GM12878 (cell line): ENCODE results near the gene CIRBP. TPM values are rescaled to one million over a fixed set of nuclear protein-coding genes. Genes with fewer than 3 reads are reported as not detected.

Source experiments
- ATAC-seq: fragments of 200-7000 bp; cut with Tn5 transposase; 3 replicates; pipeline ENCODE4 v1.9.1; 2020; ENCODE audit warnings: mild to moderate bottlenecking, moderate library complexity
- BruUV-seq: library from RNA; stranded (reverse); fragments of 400-500 nt; replicated peaks from 2 replicates; lab custom pipeline; 2021; lab: Mats Ljungman, UMichigan
- CTCF ChIA-PET: fragments of 300-600 bp; sonication (Branson Sonifier 250); formaldehyde crosslinking; extraction: SDS; loops from one replicate; lab custom pipeline; 2021; ENCODE audit warnings: inconsistent platforms; lab: Yijun Ruan, JAX
- POLR2A ChIA-PET: fragments of 350-600 bp; formaldehyde crosslinking; extraction: SDS; loops from one replicate; lab custom pipeline; 2021; ENCODE audit warnings: inconsistent platforms; lab: Charles Lee
- RAD21 ChIA-PET: fragments of 300-600 bp; sonication (Branson Sonifier 250); formaldehyde crosslinking; loops from one replicate; lab custom pipeline; 2023; ENCODE audit warnings: antibody characterized with exemption; ENCODE audit not compliant: unreplicated experiment; lab: Charles Lee
- SMC1A ChIA-PET: fragments of 300-600 bp; sonication (Branson Sonifier 250); formaldehyde crosslinking; loops from one replicate; lab custom pipeline; 2023; ENCODE audit not compliant: unreplicated experiment, uncharacterized antibody; lab: Charles Lee
- DNase-seq: peaks from one replicate; pipeline ENCODE4 v3.0.0-alpha.2; 2011; ENCODE audit warnings: low read depth, low spot score
- FAIRE-seq: peaks from 3 replicates; lab custom pipeline; 2011; peaks lifted over from hg19 to GRCh38; lab: Jason Lieb, UNC
- H2AFZ ChIP-seq: 2 replicates; pipeline ENCODE4 v1.6.0; 2011; ENCODE audit warnings: low read depth, low read length, control low read depth; ENCODE audit not compliant: control insufficient read depth
- H3K27ac ChIP-seq: 2 replicates; pipeline ENCODE4 v1.5.1; 2011; ENCODE audit warnings: control low read depth; ENCODE audit not compliant: control insufficient read depth, insufficient read depth
- H3K27me3 ChIP-seq, 2 experiments: replicated peaks in 1 of 2; 2 replicates each; pipeline versions ENCODE4 v1.6.0 to v1.6.1; 2011; ENCODE audit warnings: low read length in 1 of 2; ENCODE audit not compliant: control insufficient read depth in 2 of 2, insufficient read depth in 2 of 2
- H3K36me3 ChIP-seq, 2 experiments: 2 replicates each; pipeline ENCODE4 v1.5.1; 2011; ENCODE audit warnings: low read length in 1 of 2; ENCODE audit not compliant: control insufficient read depth in 2 of 2, insufficient read depth in 2 of 2
- H3K4me1 ChIP-seq: 2 replicates; pipeline ENCODE4 v1.6.1; 2011; ENCODE audit warnings: mild to moderate bottlenecking, low read length, moderate library complexity, mixed read lengths; ENCODE audit not compliant: control insufficient read depth, insufficient read depth
- H3K4me2 ChIP-seq: 2 replicates; pipeline ENCODE4 v1.6.0; 2011; ENCODE audit warnings: control low read depth; ENCODE audit not compliant: control insufficient read depth, insufficient read depth
- H3K4me3 ChIP-seq: fragments of 200-600 bp; sonication (generic); 2 replicates; pipeline ENCODE4 v1.5.1; 2016
- H3K79me2 ChIP-seq: 2 replicates; pipeline ENCODE4 v1.6.0; 2011; ENCODE audit warnings: low read length; ENCODE audit not compliant: control insufficient read depth, insufficient read depth
- H3K9ac ChIP-seq: 2 replicates; pipeline ENCODE4 v1.8.0; 2011; ENCODE audit warnings: low read length, control low read depth, mixed read lengths; ENCODE audit not compliant: control insufficient read depth, insufficient read depth
- H3K9me3 ChIP-seq: replicated peaks from 3 replicates; pipeline ENCODE4 v1.5.1; 2011; ENCODE audit warnings: mild to moderate bottlenecking, low read length; ENCODE audit not compliant: control insufficient read depth, insufficient read depth
- H4K20me1 ChIP-seq: 2 replicates; pipeline ENCODE4 v1.6.0; 2011; ENCODE audit not compliant: control insufficient read depth, insufficient read depth
- BCL3 ChIP-seq: IDR thresholded peaks from 2 replicates; pipeline ENCODE4 v1.6.1; 2011; ENCODE audit warnings: borderline replicate concordance, low read depth, mild to moderate bottlenecking, moderate library complexity, low read length; ENCODE audit not compliant: insufficient read depth, poor library complexity, severe bottlenecking
- WGBS: methylation state at CpG from one replicate; pipeline ENCODE4 v1.1.6; 2016; ENCODE audit warnings: low lambda C conversion rate; ENCODE audit not compliant: insufficient replicate concordance, insufficient coverage; ENCODE audit errors: missing lambda C conversion rate; 5-methylcytosine and 5-hydroxymethylcytosine counted together
- in situ Hi-C: fragments of 300-500 bp; cut with MboI; formaldehyde crosslinking; loops from 9 replicates; pipeline ENCODE4 v1.14.3; 2018; ENCODE audit warnings: mixed read lengths
- intact Hi-C: fragments of 100-400 bp; cut with micrococcal nuclease; formaldehyde crosslinking; loops from one replicate; pipeline ENCODE4 v1.14.2; 2022; ENCODE audit not compliant: unreplicated experiment
- polyA plus RNA-seq, 11 experiments: library from polyadenylated mRNA; depleted of rRNA in 4 of 11; unstranded in 6 of 11; stranded (reverse) in 5 of 11; fragments of >200 nt; fragmentation: Nextera tagmentation in 4 of 11; fragmentation: Illumina TruSeq in 1 of 11; extraction: Ambion mirVana in 4 of 11; extraction: Trizol in 1 of 11; gene quantifications; 1 replicate in 1 of 11; 2 replicates in 10 of 11; pipeline versions ENCODE4 v1.2.1 to v1.2.3, GENCODE V29; 2011 to 2016; ENCODE audit warnings: inconsistent platforms in 2 of 11, missing spikeins in 2 of 11, low read depth in 1 of 11
- total RNA-seq, 4 experiments: library from RNA; depleted of rRNA in 3 of 4; stranded (reverse); fragments of >200 nt in 3 of 4; fragmentation: Illumina TruSeq in 1 of 4; extraction: Trizol in 1 of 4; gene quantifications; 2 replicates each; pipeline versions ENCODE4 v1.2.1 to v1.2.3, GENCODE V29; 2013 to 2021

Gene CIRBP
- total and polyA plus RNA-seq, 10 of the 15 experiments (the other 5 are each of a cell fraction or from before 2014, with no cell fraction given), result 27.6 to 335 (median 229) TPM

DNA sequence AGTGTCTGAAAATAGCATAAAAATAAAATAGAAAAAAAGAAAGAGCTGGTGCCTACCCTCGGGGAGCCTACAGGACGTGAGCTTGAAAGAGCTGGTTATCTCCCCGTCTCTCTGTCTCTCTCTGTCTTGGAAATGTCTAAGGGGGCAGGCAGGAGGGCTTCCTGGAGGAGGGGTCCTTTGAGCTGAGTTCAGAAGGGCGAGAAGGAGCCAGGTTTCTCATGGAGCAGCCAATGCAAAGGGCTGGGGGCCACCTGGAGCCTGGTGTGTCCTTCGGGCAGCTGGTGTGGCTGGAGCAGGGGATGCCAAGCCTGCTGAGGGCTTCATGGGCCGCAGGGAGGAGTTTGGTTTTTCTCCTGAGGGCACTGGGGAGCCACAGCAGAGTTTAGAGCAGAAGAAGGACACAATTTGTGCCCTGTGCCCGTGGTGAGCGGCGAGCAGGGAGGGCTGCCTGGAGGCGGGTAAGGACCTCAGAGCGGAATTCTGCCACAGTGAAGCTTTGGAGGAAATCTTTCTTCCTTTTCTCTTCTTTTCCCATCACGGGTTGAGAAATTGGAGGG, 55.2 kb downstream of the CIRBP start:
- Histone ChIP-seq H3K9me3 (no peaks in the 10 kb centered on the region), H3K4me1 (no peaks in the 10 kb centered on the region), H3K4me3 (no peak overlapping the region), H4K20me1 (no peaks in the 10 kb centered on the region), H3K36me3 (no peaks in the 10 kb centered on the region), H3K27me3 (peaks cover 6 to 10% of the 10 kb centered on the region in 2 experiments; a peak in 3 of 4 replicates), H3K27ac (no peak overlapping the region), H2AFZ (no peak overlapping the region), H3K79me2 (no peaks in the 10 kb centered on the region), H3K4me2 (no peak overlapping the region), H3K9ac (no peak overlapping the region)
- in situ Hi-C loops (no loop called here), intact Hi-C loops (no loop called here)
- TF ChIP-seq BCL3, result no peak
- no peak for FAIRE-seq
- RAD21 ChIA-PET, result no interaction called here
- no peak for ATAC-seq
- DNase-seq, result no peak
- CTCF ChIA-PET, result no interaction called here
- BruUV-seq, result no TSS peak
- SMC1A ChIA-PET, result no interaction called here
- 33% methylated on average over 12 of the region's 12 CpGs for WGBS
- POLR2A ChIA-PET, result interaction anchor here (0.5 kb wide), 1 partner anchor 514 kb away, joined by 4 read pairs; no protein-coding TSS in a partner anchor

Other genes starting within 250 kb of the CIRBP start
Only the 7 nearest of the 23 such genes appear.
- gene SBNO2, start 95.1 kb upstream of the CIRBP start, total RNA-seq (2014; rRNA removed), result 13.8 and 15.8 TPM in 2 replicates
- 4.8 and 5.6 TPM in 2 replicates for gene SBNO2, start 95.1 kb upstream of the CIRBP start, total RNA-seq (2014; rRNA removed; fragmentation: Illumina TruSeq; extraction: Trizol)
- gene SBNO2, start 95.1 kb upstream of the CIRBP start, total RNA-seq (2021), result 38.5 and 44.6 TPM in 2 replicates
- gene SBNO2, start 95.1 kb upstream of the CIRBP start, polyA plus RNA-seq (2011; rRNA removed), result 2.7 and 7.2 TPM in 2 replicates
- 2.2 and 5.0 TPM in 2 replicates for gene SBNO2, start 95.1 kb upstream of the CIRBP start, polyA plus RNA-seq (2014; fragmentation: Illumina TruSeq; extraction: Trizol)
- under 1 TPM; 0.08 to 0.15 TPM for gene SBNO2, start 95.1 kb upstream of the CIRBP start, polyA plus RNA-seq (2014; fragmentation: Nextera tagmentation; extraction: Ambion mirVana)
- 21.8 and 26.0 TPM in 2 replicates for gene SBNO2, start 95.1 kb upstream of the CIRBP start, polyA plus RNA-seq (2014; rRNA removed)
- gene SBNO2, start 95.1 kb upstream of the CIRBP start, polyA plus RNA-seq (2016; fragmentation: Nextera tagmentation; extraction: Ambion mirVana), result 1 to 10 TPM; 4.2 to 5.9 TPM
- gene STK11, start 63.6 kb upstream of the CIRBP start, total RNA-seq (2014; rRNA removed), result 62.0 and 65.7 TPM in 2 replicates
- 30.7 and 34.3 TPM in 2 replicates for gene STK11, start 63.6 kb upstream of the CIRBP start, total RNA-seq (2014; rRNA removed; fragmentation: Illumina TruSeq; extraction: Trizol)
- gene STK11, start 63.6 kb upstream of the CIRBP start, total RNA-seq (2021), result 64.6 and 71.0 TPM in 2 replicates
- 30.2 and 31.3 TPM in 2 replicates for gene STK11, start 63.6 kb upstream of the CIRBP start, polyA plus RNA-seq (2011; rRNA removed)
- gene STK11, start 63.6 kb upstream of the CIRBP start, polyA plus RNA-seq (2014; fragmentation: Illumina TruSeq; extraction: Trizol), result 8.5 and 16.3 TPM in 2 replicates
- under 1 TPM; 0.33 to 0.74 TPM for gene STK11, start 63.6 kb upstream of the CIRBP start, polyA plus RNA-seq (2014; fragmentation: Nextera tagmentation; extraction: Ambion mirVana)
- 57.0 and 69.5 TPM in 2 replicates for gene STK11, start 63.6 kb upstream of the CIRBP start, polyA plus RNA-seq (2014; rRNA removed)
- 1 to 10 TPM; 4.9 to 5.4 TPM for gene STK11, start 63.6 kb upstream of the CIRBP start, polyA plus RNA-seq (2016; fragmentation: Nextera tagmentation; extraction: Ambion mirVana)
- gene CBARP, start 31.3 kb upstream of the CIRBP start, total RNA-seq (2014; rRNA removed), result 0.44 and 0.51 TPM in 2 replicates
- 0.05 and 0.09 TPM in 2 replicates for gene CBARP, start 31.3 kb upstream of the CIRBP start, total RNA-seq (2014; rRNA removed; fragmentation: Illumina TruSeq; extraction: Trizol)
- gene CBARP, start 31.3 kb upstream of the CIRBP start, total RNA-seq (2021), result 0.59 and 0.61 TPM in 2 replicates
- gene CBARP, start 31.3 kb upstream of the CIRBP start, polyA plus RNA-seq (2011; rRNA removed), result 0.03 and 0.04 TPM in 2 replicates
- gene CBARP, start 31.3 kb upstream of the CIRBP start, polyA plus RNA-seq (2014; fragmentation: Illumina TruSeq; extraction: Trizol), result 0.04 TPM in 1 of 2 replicates, not detected in the other
- gene CBARP, start 31.3 kb upstream of the CIRBP start, polyA plus RNA-seq (2014; fragmentation: Nextera tagmentation; extraction: Ambion mirVana), result not detected
- gene CBARP, start 31.3 kb upstream of the CIRBP start, polyA plus RNA-seq (2014; rRNA removed), result 0.55 and 0.93 TPM in 2 replicates
- under 1 TPM in 1 of 2 experiments, not detected in 1; 0.18 TPM for gene CBARP, start 31.3 kb upstream of the CIRBP start, polyA plus RNA-seq (2016; fragmentation: Nextera tagmentation; extraction: Ambion mirVana)
- 45.8 and 52.5 TPM in 2 replicates for gene ATP5F1D, start 27.6 kb upstream of the CIRBP start, total RNA-seq (2014; rRNA removed)
- gene ATP5F1D, start 27.6 kb upstream of the CIRBP start, total RNA-seq (2014; rRNA removed; fragmentation: Illumina TruSeq; extraction: Trizol), result 18.9 and 23.6 TPM in 2 replicates
- 304 and 305 TPM in 2 replicates for gene ATP5F1D, start 27.6 kb upstream of the CIRBP start, total RNA-seq (2021)
- 18.5 and 46.6 TPM in 2 replicates for gene ATP5F1D, start 27.6 kb upstream of the CIRBP start, polyA plus RNA-seq (2011; rRNA removed)
- gene ATP5F1D, start 27.6 kb upstream of the CIRBP start, polyA plus RNA-seq (2014; fragmentation: Illumina TruSeq; extraction: Trizol), result 1.4 and 12.8 TPM in 2 replicates
- gene ATP5F1D, start 27.6 kb upstream of the CIRBP start, polyA plus RNA-seq (2014; fragmentation: Nextera tagmentation; extraction: Ambion mirVana), result 10 to 100 TPM in 1 of 2 experiments, 1 to 10 TPM in 1; 7.2 to 45.0 TPM
- gene ATP5F1D, start 27.6 kb upstream of the CIRBP start, polyA plus RNA-seq (2014; rRNA removed), result 179 and 216 TPM in 2 replicates
- 100 to 1,000 TPM; 355 to 357 TPM for gene ATP5F1D, start 27.6 kb upstream of the CIRBP start, polyA plus RNA-seq (2016; fragmentation: Nextera tagmentation; extraction: Ambion mirVana)
- gene MIDN, start 20.7 kb upstream of the CIRBP start, total RNA-seq (2014; rRNA removed), result 6.1 and 8.4 TPM in 2 replicates
- gene MIDN, start 20.7 kb upstream of the CIRBP start, total RNA-seq (2014; rRNA removed; fragmentation: Illumina TruSeq; extraction: Trizol), result 6.5 and 7.0 TPM in 2 replicates
- 51.5 and 52.3 TPM in 2 replicates for gene MIDN, start 20.7 kb upstream of the CIRBP start, total RNA-seq (2021)
- gene MIDN, start 20.7 kb upstream of the CIRBP start, polyA plus RNA-seq (2011; rRNA removed), result 7.6 and 12.2 TPM in 2 replicates
- gene MIDN, start 20.7 kb upstream of the CIRBP start, polyA plus RNA-seq (2014; fragmentation: Illumina TruSeq; extraction: Trizol), result 4.2 and 7.9 TPM in 2 replicates
- under 1 TPM; 0.38 to 0.63 TPM for gene MIDN, start 20.7 kb upstream of the CIRBP start, polyA plus RNA-seq (2014; fragmentation: Nextera tagmentation; extraction: Ambion mirVana)
- gene MIDN, start 20.7 kb upstream of the CIRBP start, polyA plus RNA-seq (2014; rRNA removed), result 30.9 and 33.7 TPM in 2 replicates
- gene MIDN, start 20.7 kb upstream of the CIRBP start, polyA plus RNA-seq (2016; fragmentation: Nextera tagmentation; extraction: Ambion mirVana), result 1 to 10 TPM; 2.3 TPM
- gene FAM174C, start 6.2 kb downstream of the CIRBP start, total RNA-seq (2014; rRNA removed), result 52.8 and 57.6 TPM in 2 replicates
- 15.4 and 18.8 TPM in 2 replicates for gene FAM174C, start 6.2 kb downstream of the CIRBP start, total RNA-seq (2014; rRNA removed; fragmentation: Illumina TruSeq; extraction: Trizol)
- 71.8 and 73.0 TPM in 2 replicates for gene FAM174C, start 6.2 kb downstream of the CIRBP start, total RNA-seq (2021)
- gene FAM174C, start 6.2 kb downstream of the CIRBP start, polyA plus RNA-seq (2011; rRNA removed), result 14.8 and 29.6 TPM in 2 replicates
- gene FAM174C, start 6.2 kb downstream of the CIRBP start, polyA plus RNA-seq (2014; fragmentation: Illumina TruSeq; extraction: Trizol), result 1.1 and 8.1 TPM in 2 replicates
- gene FAM174C, start 6.2 kb downstream of the CIRBP start, polyA plus RNA-seq (2014; fragmentation: Nextera tagmentation; extraction: Ambion mirVana), result 1 to 10 TPM in 1 of 2 experiments, under 1 TPM in 1; 0.89 to 6.9 TPM
- gene FAM174C, start 6.2 kb downstream of the CIRBP start, polyA plus RNA-seq (2014; rRNA removed), result 94.6 and 104 TPM in 2 replicates
- gene FAM174C, start 6.2 kb downstream of the CIRBP start, polyA plus RNA-seq (2016; fragmentation: Nextera tagmentation; extraction: Ambion mirVana), result 10 to 100 TPM; 72.0 to 79.9 TPM
- gene EFNA2, start 16.5 kb downstream of the CIRBP start, total RNA-seq (2014; rRNA removed), result not detected in 2 replicates
- gene EFNA2, start 16.5 kb downstream of the CIRBP start, total RNA-seq (2014; rRNA removed; fragmentation: Illumina TruSeq; extraction: Trizol), result not detected in 2 replicates
- gene EFNA2, start 16.5 kb downstream of the CIRBP start, total RNA-seq (2021), result not detected in 2 replicates
- gene EFNA2, start 16.5 kb downstream of the CIRBP start, polyA plus RNA-seq (2011; rRNA removed), result not detected in 2 replicates
- gene EFNA2, start 16.5 kb downstream of the CIRBP start, polyA plus RNA-seq (2014; fragmentation: Illumina TruSeq; extraction: Trizol), result not detected in 2 replicates
- not detected for gene EFNA2, start 16.5 kb downstream of the CIRBP start, polyA plus RNA-seq (2014; fragmentation: Nextera tagmentation; extraction: Ambion mirVana)
- not detected in 2 replicates for gene EFNA2, start 16.5 kb downstream of the CIRBP start, polyA plus RNA-seq (2014; rRNA removed)
- gene EFNA2, start 16.5 kb downstream of the CIRBP start, polyA plus RNA-seq (2016; fragmentation: Nextera tagmentation; extraction: Ambion mirVana), result not detected